Left lung (tissue), 10 donors: ENCODE results near the gene ITGB5. TPM values are rescaled to one million over a fixed set of nuclear protein-coding genes. Genes with fewer than 3 reads are reported as not detected.

Experiments used
- ATAC-seq: fragments of 200-7000 bp; cut with Tn5 transposase; one replicate; pipeline ENCODE4 v1.9.1; 2020; ENCODE audit warnings: moderate library complexity
- DNase-seq, 4 donors: peaks; one replicate each; pipeline ENCODE4 v3.0.0-alpha.2; 2013 to 2020
- H3K27ac ChIP-seq, 2 donors: fragments of 200-600 bp; sonication (generic) in 1 of 2; one replicate each; pipeline versions ENCODE4 v1.5.0 to v1.8.0; 2020 to 2021
- H3K27me3 ChIP-seq, 2 donors: fragments of 200-600 bp; sonication (generic) in 1 of 2; one replicate each; pipeline versions ENCODE4 v1.5.0 to v1.8.0; 2020 to 2021
- H3K36me3 ChIP-seq, 2 donors: fragments of 200-600 bp; sonication (generic) in 1 of 2; one replicate each; pipeline versions ENCODE4 v1.5.0 to v1.8.0; 2020 to 2021
- H3K4me1 ChIP-seq, 2 donors: fragments of 200-600 bp; one replicate each; pipeline ENCODE4 v1.8.0; 2021
- H3K4me3 ChIP-seq, 2 donors: fragments of 200-600 bp; sonication (generic) in 1 of 2; one replicate each; pipeline versions ENCODE4 v1.5.0 to v1.8.0; 2020 to 2021; ENCODE audit warnings: mild to moderate bottlenecking in 1 of 2
- H3K9me3 ChIP-seq, 2 donors: fragments of 200-600 bp; sonication (generic) in 1 of 2; one replicate each; pipeline versions ENCODE4 v1.5.0 to v1.8.0; 2020 to 2021
- CTCF ChIP-seq, 2 donors: fragments of 200-600 bp; sonication (generic) in 1 of 2; IDR thresholded peaks; one replicate each; pipeline versions ENCODE4 v1.5.0 to v1.8.0; 2021; ENCODE audit warnings: antibody characterized with exemption in 2 of 2
- intact Hi-C, 2 donors: fragments of 100-400 bp; cut with DNase I; formaldehyde crosslinking; loops; one replicate each; pipeline versions ENCODE4 v1.11.2 to v1.14.2; 2022
- microRNA-seq, 2 donors: library from miRNA; unstranded; fragments of <30 nt; microRNA quantifications; one replicate each; pipeline ENCODE4, GENCODE V29; 2019
- polyA plus RNA-seq, 6 donors: library from polyadenylated mRNA; unstranded; fragments of 120-200 nt; gene quantifications; one replicate each; pipeline ENCODE4 v1.2.1, GENCODE V29; 2013; ENCODE audit not compliant: insufficient read length in 6 of 6
- total RNA-seq, 2 donors: library from RNA; stranded (reverse); fragmentation: NEBNext Ultra II Directional; extraction: Animal tissue kit (Norgen Biotek cat#: 25700); gene quantifications; one replicate each; pipeline ENCODE4 v1.2.1, GENCODE V29; 2021
- donor health status: DM: no; HTN: yes; CAD: no.
- donor health status: DM: no; HTN: no; CAD: no.

Gene ITGB5
- total and polyA plus RNA-seq, 8 donors = 54.8 to 142 (median 67.4) TPM

- Histone ChIP-seq H3K27me3 (peaks cover 3 to 44% of the 10 kb centered on the region in 2 donors), H3K4me3 (no peak overlapping the region), H3K36me3 (no peaks in the 10 kb centered on the region), H3K4me1 (no peaks in the 10 kb centered on the region), H3K27ac (no peak overlapping the region), H3K9me3 (no peaks in the 10 kb centered on the region)
- ATAC-seq = no peak
- intact Hi-C loops = no loop called here
- DNase-seq = no peak
- TF ChIP-seq CTCF (IDR thresholded peaks at IDR 0.05) = no peak
These were observed 164.6 kb downstream of the ITGB5 start for GRCh38 chr3:124722589-124722988.

- DNase-seq = no peak
- ATAC-seq = no peak
- Histone ChIP-seq H3K4me3 (no peak overlapping the region), H3K9me3 (no peaks in the 10 kb centered on the region), H3K36me3 (no peaks in the 10 kb centered on the region), H3K27me3 (no peaks in the 10 kb centered on the region), H3K27ac (no peak overlapping the region), H3K4me1 (no peaks in the 10 kb centered on the region)
- TF ChIP-seq CTCF (IDR thresholded peaks at IDR 0.05) = no peak
- intact Hi-C loops = no loop called here
These were observed 172.8 kb downstream of the ITGB5 start for GRCh38 chr3:124714223-124714853.

Small RNAs within 50 kb of the gene (microRNA-seq; reads per million reads assigned to microRNA genes)
- 0 reads per million in 2 donors for gene MIR544B

Other genes with a start within 250 kb of the ITGB5 start
- gene UMPS, start 156.9 kb downstream of the ITGB5 start, total RNA-seq = 10 to 100 TPM; 18.8 to 32.4 TPM
- 10 to 100 TPM; 34.5 to 42.0 (median 38.9) TPM for gene UMPS, start 156.9 kb downstream of the ITGB5 start, polyA plus RNA-seq
- gene MUC13, start 47.4 kb upstream of the ITGB5 start, total RNA-seq = under 1 TPM in 1 of 2 donors, not detected in 1; 0.50 TPM
- gene MUC13, start 47.4 kb upstream of the ITGB5 start, polyA plus RNA-seq = not detected
- 100 to 1,000 TPM; 107 to 132 TPM for gene HEG1, start 168.6 kb upstream of the ITGB5 start, total RNA-seq
- gene HEG1, start 168.6 kb upstream of the ITGB5 start, polyA plus RNA-seq = 10 to 100 TPM; 43.8 to 66.2 (median 51.0) TPM